Measurements from ENCODE around the gene TMIGD3. TPM values are rescaled to one million over a fixed set of nuclear protein-coding genes. Genes with fewer than 3 reads are reported as not detected.

TMIGD3 gene
- polyA plus RNA-seq, 3 donors, result 2.0 to 3.1 (median 2.1) TPM

DNA sequence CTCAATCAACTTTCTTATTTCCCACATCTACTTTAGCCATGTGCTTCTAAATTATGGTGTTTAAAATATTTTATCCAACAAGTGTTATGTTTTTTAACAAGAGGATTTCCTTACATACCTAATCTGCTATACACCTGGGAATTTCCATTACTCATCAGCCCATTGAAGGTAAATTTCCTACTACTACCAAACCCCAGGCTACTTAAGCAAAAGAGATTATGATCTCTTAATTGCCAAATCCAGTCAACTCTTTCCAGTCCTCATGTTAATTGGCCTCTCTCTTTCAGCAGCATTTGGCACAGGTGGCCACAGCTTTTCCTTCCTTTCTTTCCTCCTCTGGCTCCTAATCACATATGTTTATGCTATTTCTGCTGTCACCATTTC, 34.7 kb downstream of the TMIGD3 start:
- H3K27me3 ChIP-seq (ENCODE audit: control insufficient read depth in 2 of 2, insufficient read depth in 2 of 2, low read length in 2 of 2), result no peaks in the 10 kb centered on the region
- no peak overlapping the region for H3K4me3 ChIP-seq (replicated peaks in 1 of 3; ENCODE audit: low read depth in 2 of 3, low read length in 3 of 3)
- H3K4me1 ChIP-seq (ENCODE audit: control insufficient read depth in 1 of 2, insufficient read depth in 2 of 2, low read length in 2 of 2), result peaks cover 45 to 46% of the 10 kb centered on the region in 2 donors
- no peak overlapping the region for H2AFZ ChIP-seq (ENCODE audit: insufficient read depth, low read depth, low read length, poor library complexity, severe bottlenecking)
- peaks cover 17% of the 10 kb centered on the region for H3K79me2 ChIP-seq (ENCODE audit: insufficient read depth, low read length)
- H3K36me3 Mint-ChIP-seq, result peaks cover 19 to 27% of the 10 kb centered on the region in 2 donors
- TF ChIP-seq, protein P1, sequence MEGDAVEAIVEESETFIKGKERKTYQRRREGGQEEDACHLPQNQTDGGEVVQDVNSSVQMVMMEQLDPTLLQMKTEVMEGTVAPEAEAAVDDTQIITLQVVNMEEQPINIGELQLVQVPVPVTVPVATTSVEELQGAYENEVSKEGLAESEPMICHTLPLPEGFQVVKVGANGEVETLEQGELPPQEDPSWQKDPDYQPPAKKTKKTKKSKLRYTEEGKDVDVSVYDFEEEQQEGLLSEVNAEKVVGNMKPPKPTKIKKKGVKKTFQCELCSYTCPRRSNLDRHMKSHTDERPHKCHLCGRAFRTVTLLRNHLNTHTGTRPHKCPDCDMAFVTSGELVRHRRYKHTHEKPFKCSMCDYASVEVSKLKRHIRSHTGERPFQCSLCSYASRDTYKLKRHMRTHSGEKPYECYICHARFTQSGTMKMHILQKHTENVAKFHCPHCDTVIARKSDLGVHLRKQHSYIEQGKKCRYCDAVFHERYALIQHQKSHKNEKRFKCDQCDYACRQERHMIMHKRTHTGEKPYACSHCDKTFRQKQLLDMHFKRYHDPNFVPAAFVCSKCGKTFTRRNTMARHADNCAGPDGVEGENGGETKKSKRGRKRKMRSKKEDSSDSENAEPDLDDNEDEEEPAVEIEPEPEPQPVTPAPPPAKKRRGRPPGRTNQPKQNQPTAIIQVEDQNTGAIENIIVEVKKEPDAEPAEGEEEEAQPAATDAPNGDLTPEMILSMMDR (IDR thresholded peaks at IDR 0.05), result no peak
- H3K27ac ChIP-seq (ENCODE audit: low read depth in 1 of 2, low read length in 2 of 2), result no peak overlapping the region
- peaks cover 4 to 21% of the 10 kb centered on the region in 2 donors for H3K36me3 ChIP-seq (replicated peaks in 1 of 2; ENCODE audit: control insufficient read depth in 1 of 2, insufficient read depth in 2 of 2, low read length in 2 of 2)
- H3K4me3 Mint-ChIP-seq, result no peak overlapping the region
- H3K4me1 Mint-ChIP-seq, result peaks cover 8% of the 10 kb centered on the region
- intact Hi-C loops (cut with micrococcal nuclease), result no loop called here
- no peak overlapping the region for H3K27ac Mint-ChIP-seq
- H3K4me2 ChIP-seq (replicated peaks; ENCODE audit: extremely low read depth, low read length, poor library complexity, severe bottlenecking), result no peak overlapping the region
- H3K27me3 Mint-ChIP-seq (ENCODE audit: low read depth in 3 of 3), result no peaks in the 10 kb centered on the region
- H4K20me1 ChIP-seq (ENCODE audit: insufficient read depth, low read length), result no peaks in the 10 kb centered on the region
- no peak overlapping the region for H3K9ac ChIP-seq (ENCODE audit: insufficient read depth, low read length, poor library complexity, severe bottlenecking)
- no peaks in the 10 kb centered on the region for H3K9me3 Mint-ChIP-seq
- no peak for DNase-seq
- H3K9me3 ChIP-seq (replicated peaks in 1 of 2; ENCODE audit: control insufficient read depth in 1 of 2, insufficient read depth in 1 of 2, low read length in 2 of 2), result no peaks in the 10 kb centered on the region

- H3K9me3 Mint-ChIP-seq, result no peaks in the 10 kb centered on the region
- WGBS (ENCODE audit: insufficient coverage), result 100% methylated on average over 1 of the region's 2 CpGs
- TF ChIP-seq, protein P1 (IDR thresholded peaks at IDR 0.05), result no peak
- H3K4me3 ChIP-seq (replicated peaks in 1 of 3; ENCODE audit: low read depth in 2 of 3, low read length in 3 of 3), result no peak overlapping the region
- peaks cover 11% of the 10 kb centered on the region for H3K79me2 ChIP-seq (ENCODE audit: insufficient read depth, low read length)
- DNase-seq, result no peak
- H3K36me3 Mint-ChIP-seq, result peaks cover 24 to 30% of the 10 kb centered on the region in 2 donors
- H3K27me3 Mint-ChIP-seq (ENCODE audit: low read depth in 3 of 3), result peaks cover 0 to 1% (median 0%) of the 10 kb centered on the region in 3 donors
- no peaks in the 10 kb centered on the region for H3K9me3 ChIP-seq (replicated peaks in 1 of 2; ENCODE audit: control insufficient read depth in 1 of 2, insufficient read depth in 1 of 2, low read length in 2 of 2)
- H3K4me2 ChIP-seq (replicated peaks; ENCODE audit: extremely low read depth, low read length, poor library complexity, severe bottlenecking), result no peak overlapping the region
- H3K36me3 ChIP-seq (replicated peaks in 1 of 2; ENCODE audit: control insufficient read depth in 1 of 2, insufficient read depth in 2 of 2, low read length in 2 of 2), result peaks cover 4 to 24% of the 10 kb centered on the region in 2 donors
- no peak overlapping the region for H2AFZ ChIP-seq (ENCODE audit: insufficient read depth, low read depth, low read length, poor library complexity, severe bottlenecking)
- no peaks in the 10 kb centered on the region for H4K20me1 ChIP-seq (ENCODE audit: insufficient read depth, low read length)
- H3K27me3 ChIP-seq (ENCODE audit: control insufficient read depth in 2 of 2, insufficient read depth in 2 of 2, low read length in 2 of 2), result no peaks in the 10 kb centered on the region
- no peak overlapping the region for H3K27ac ChIP-seq (ENCODE audit: low read depth in 1 of 2, low read length in 2 of 2)
- H3K4me1 Mint-ChIP-seq, result peaks cover 3% of the 10 kb centered on the region
- no peak overlapping the region for H3K9ac ChIP-seq (ENCODE audit: insufficient read depth, low read length, poor library complexity, severe bottlenecking)
- no peak overlapping the region for H3K4me3 Mint-ChIP-seq
- H3K27ac Mint-ChIP-seq, result peak overlapping the region in 2 of 7 donors; percentile 20 to 85
- H3K4me1 ChIP-seq (ENCODE audit: control insufficient read depth in 1 of 2, insufficient read depth in 2 of 2, low read length in 2 of 2), result peaks cover 39 to 40% of the 10 kb centered on the region in 2 donors
- intact Hi-C loops (cut with micrococcal nuclease), result no loop called here
Measured at GRCh38 chr1:111467865-111468716, 35.3 kb downstream of the TMIGD3 start.
